Activated naive CD4-positive, alpha-beta T cell treated with anti-CD3 and anti-CD28 coated beads, Interleukin-2, amount 50 U/mL, for 72 hours (primary cell): Measurements from ENCODE around the gene ZBTB20. TPM values are rescaled to one million over a fixed set of nuclear protein-coding genes. Genes with fewer than 3 reads are reported as not detected.

Source experiments
- ATAC-seq, 2 donors: fragments of 150-1000 bp; cut with Tn5 transposase; 2 replicates each; pipeline ENCODE4 v1.10.0; 2021; ENCODE audit warnings: mild to moderate bottlenecking in 2 of 2, moderate library complexity in 2 of 2
- DNase-seq, 2 donors: peaks; one replicate each; pipeline ENCODE4 v3.0.0; 2021 to 2022; ENCODE audit warnings: low spot score in 2 of 2
- H3K27ac Mint-ChIP-seq, 2 donors: one replicate each; pipeline ENCODE4 v1.8.0; 2022; ENCODE audit warnings: mild to moderate bottlenecking in 2 of 2, mixed read lengths in 2 of 2
- H3K36me3 Mint-ChIP-seq, 2 donors: one replicate each; pipeline ENCODE4 v1.8.0; 2022; ENCODE audit warnings: mixed read lengths in 2 of 2
- H3K9me3 Mint-ChIP-seq, 2 donors: one replicate each; pipeline ENCODE4 v1.8.0; 2022; ENCODE audit warnings: mixed read lengths in 2 of 2
- total RNA-seq, 2 donors: library from RNA; stranded (reverse); gene quantifications; one replicate each; pipeline ENCODE4 v1.2.3, GENCODE V29; 2022

The ZBTB20 gene
- total RNA-seq, 2 donors from 2014 or later: 9.2 to 10.8 TPM

DNA sequence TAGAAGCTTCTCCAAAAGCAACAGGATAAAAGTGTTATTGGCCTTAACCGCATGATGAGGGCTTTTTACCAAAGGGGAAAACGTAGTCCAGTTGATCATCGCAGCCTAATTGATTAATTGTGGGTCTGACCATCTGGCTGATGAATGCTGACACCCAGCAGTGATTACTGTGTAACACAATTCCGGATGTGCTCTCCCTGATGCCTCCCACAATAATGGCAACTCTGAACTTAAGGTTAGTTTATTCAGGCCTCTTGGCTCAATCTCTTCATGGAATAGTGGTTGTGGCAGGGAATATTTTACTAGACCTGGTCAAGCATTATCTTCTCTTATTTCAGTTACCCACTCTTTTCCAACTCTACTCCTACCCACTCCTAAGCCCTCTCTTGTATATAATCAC, 520.3 kb downstream of the ZBTB20 start:
- DNase-seq (no peak), ATAC-seq (no peak)
- Mint-ChIP-seq H3K9me3 (no peaks in the 10 kb centered on the region), H3K36me3 (peaks cover 9% of the 10 kb centered on the region in 2 donors), H3K27ac (no peak overlapping the region)

DNA sequence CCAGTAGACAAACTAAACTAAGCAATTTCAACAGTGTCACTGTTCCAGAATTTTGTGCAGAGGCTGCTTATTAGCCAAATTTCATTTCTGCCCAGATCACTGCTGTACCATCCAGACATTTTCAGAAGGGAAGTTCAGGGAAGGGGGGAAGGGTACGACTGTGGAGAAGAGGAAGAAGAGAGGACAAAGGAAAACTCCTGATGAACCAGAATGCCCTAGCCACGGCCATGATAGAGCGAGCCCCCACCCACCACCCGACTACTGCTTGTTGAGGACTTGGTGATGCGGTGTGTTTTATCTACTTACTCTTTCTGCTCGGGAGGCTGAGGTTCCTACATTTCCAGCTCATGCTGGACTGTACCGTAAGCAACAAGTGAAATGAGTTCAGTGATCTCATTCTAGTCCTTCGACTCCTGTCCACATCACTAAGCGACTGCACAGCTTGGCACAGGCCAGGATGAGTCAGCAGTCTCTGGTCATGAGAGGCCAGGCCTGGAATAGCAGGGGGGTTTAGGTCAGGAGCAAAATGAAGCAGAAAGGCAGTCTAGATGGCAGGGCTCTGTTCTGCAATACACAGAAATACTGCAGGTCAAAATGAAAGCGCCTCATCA, 522.4 kb downstream of the ZBTB20 start:
- ATAC-seq (peak in 1 of 2 donors; percentile 56), DNase-seq (no peak)
- Mint-ChIP-seq H3K9me3 (no peaks in the 10 kb centered on the region), H3K36me3 (peaks cover 9% of the 10 kb centered on the region in 2 donors), H3K27ac (peak overlapping the region in 1 of 2 donors; percentile 72)

DNA sequence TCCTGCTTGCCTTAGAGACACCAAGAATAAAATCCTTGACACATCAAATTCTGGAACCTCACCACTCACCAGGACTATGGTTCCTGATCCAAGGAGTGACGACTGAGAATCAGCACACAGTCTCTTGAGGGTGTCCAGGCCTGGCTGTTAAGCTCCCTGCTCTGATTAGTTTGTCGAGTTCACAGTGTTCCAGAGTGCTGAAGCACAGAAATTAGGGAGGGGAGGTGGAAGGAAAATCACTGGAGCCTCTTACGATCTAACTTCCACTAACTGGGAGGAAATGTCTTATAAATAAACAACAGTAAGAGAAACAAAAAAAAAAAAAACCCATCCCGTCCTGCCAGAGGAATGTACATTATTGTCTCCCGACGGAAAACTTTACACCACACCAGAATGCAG, 523.0 kb downstream of the ZBTB20 start:
- ATAC-seq: no peak
- no peaks in the 10 kb centered on the region for H3K9me3 Mint-ChIP-seq
- DNase-seq: no peak
- peak overlapping the region; percentile 23 to 72 for H3K27ac Mint-ChIP-seq
- peaks cover 9% of the 10 kb centered on the region in 2 donors for H3K36me3 Mint-ChIP-seq

DNA sequence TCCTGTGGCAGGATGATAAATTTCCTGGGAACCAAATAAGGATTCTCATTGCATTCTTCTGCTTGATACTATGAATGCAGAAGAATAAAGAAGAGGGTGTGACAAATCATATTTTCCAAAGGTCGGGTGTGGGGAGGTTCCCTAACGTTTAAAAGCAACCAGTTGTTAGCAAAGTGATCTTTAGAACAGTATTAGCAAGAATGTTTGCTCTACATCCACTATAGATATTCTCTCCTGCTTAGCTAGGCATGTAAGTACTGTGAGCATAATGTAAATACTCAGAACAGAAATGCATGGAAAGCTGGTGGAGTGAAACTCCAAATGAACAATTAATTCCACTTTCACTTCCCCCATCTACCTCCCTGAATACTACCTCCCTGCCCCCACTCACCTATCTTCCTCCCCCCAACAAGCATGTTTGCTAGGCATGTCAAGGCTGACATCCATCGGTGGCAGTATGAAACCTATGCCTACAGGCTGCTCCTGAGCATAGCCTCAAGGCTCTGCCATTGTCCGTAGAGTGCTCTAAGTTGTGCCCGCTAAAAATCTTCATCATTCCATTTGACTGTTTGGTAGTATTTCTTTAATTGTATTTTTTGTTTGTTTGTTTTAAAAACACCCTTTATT, 523.6 kb downstream of the ZBTB20 start:
- no peaks in the 10 kb centered on the region for H3K9me3 Mint-ChIP-seq
- DNase-seq (no peak), ATAC-seq (peak in 1 of 2 donors; percentile 67)
- peaks cover 9% of the 10 kb centered on the region in 2 donors for H3K36me3 Mint-ChIP-seq
- peak overlapping the region; percentile 23 to 72 for H3K27ac Mint-ChIP-seq

GRCh38 chr3:114622001-114622400, 525.1 kb downstream of the ZBTB20 start:
- peaks cover 9% of the 10 kb centered on the region in 2 donors for H3K36me3 Mint-ChIP-seq

GRCh38 chr3:114619771-114620170, 527.3 kb downstream of the ZBTB20 start:
- Mint-ChIP-seq H3K27ac (no peak overlapping the region), H3K9me3 (no peaks in the 10 kb centered on the region), H3K36me3 (peaks cover 9% of the 10 kb centered on the region in 2 donors)
- no peak for ATAC-seq
- no peak for DNase-seq

More at GRCh38 chr3:114622001-114622400, 525.1 kb downstream of the ZBTB20 start:
- DNase-seq (no peak), ATAC-seq (no peak)
- no peaks in the 10 kb centered on the region for H3K9me3 Mint-ChIP-seq
- H3K27ac Mint-ChIP-seq: no peak overlapping the region

DNA sequence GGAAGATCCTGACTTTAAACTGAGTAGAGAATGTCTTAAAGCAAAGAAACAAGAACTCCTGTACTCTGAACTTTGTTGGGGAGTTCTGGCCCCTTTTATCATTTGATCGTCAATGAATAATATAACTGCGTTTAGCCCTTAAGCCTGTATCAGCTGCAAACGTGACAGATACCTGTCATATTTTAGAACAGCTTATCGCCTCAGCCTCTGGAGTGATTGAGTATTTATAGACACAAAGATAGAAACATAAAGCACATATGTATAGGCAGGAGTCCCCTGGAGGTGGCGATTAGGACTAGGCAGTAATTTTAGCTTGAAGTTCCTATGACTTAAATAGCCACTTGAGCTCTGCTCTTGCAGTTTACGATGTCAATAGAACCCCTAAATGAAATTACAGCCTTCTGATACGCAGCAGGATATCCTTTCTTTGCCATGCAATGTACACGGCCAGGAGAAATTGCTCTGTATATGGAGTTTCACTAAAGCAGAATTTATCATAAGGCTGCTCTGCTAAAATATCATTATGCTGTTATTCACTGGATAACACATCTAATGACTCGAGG, 531.5 kb downstream of the ZBTB20 start:
- peaks cover 4 to 5% of the 10 kb centered on the region in 2 donors for H3K9me3 Mint-ChIP-seq
- no peak overlapping the region for H3K27ac Mint-ChIP-seq
- H3K36me3 Mint-ChIP-seq: no peaks in the 10 kb centered on the region
- DNase-seq (no peak), ATAC-seq (no peak)

DNA sequence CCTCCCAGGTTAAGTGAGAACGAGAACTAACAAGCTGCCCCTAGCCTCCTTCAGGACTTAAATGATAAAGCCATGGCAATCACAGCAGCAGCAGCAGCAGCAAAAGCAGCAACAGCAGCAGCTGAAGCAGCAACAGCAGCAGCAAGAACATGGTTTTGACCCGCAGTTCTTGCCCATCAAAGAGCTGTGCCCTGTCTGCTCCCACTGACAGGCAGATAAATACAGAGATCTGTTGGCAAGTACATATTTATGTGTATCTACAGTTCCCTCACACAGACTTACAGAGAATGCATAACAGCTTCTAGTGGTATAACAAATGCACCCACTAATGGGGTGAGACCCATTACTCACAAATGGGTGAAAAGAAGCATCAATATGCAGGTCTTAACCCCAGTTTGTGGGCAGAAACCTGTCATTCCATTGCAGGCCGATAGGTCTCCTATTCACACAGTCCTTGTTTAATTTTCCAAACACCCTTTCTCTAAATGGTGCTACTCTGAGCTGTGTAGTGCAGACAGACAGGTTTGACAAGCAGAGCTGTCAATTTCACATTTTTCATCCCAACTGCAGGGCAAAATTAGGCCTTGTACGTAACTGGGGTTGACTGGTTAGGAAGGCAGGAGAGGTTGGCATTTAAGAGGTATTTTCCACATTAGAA, 537.0 kb downstream of the ZBTB20 start:
- Mint-ChIP-seq H3K27ac (no peak overlapping the region), H3K9me3 (peaks cover 4 to 9% of the 10 kb centered on the region in 2 donors), H3K36me3 (no peaks in the 10 kb centered on the region)
- ATAC-seq: no peak
- no peak for DNase-seq

GRCh38 chr3:114608293-114608692, 538.8 kb downstream of the ZBTB20 start:
- no peaks in the 10 kb centered on the region for H3K36me3 Mint-ChIP-seq
- no peak for ATAC-seq

GRCh38 chr3:114606336-114606735, 540.8 kb downstream of the ZBTB20 start:
- no peaks in the 10 kb centered on the region for H3K36me3 Mint-ChIP-seq
- ATAC-seq (no peak), DNase-seq (no peak)
- H3K27ac Mint-ChIP-seq: no peak overlapping the region
- peaks cover 0 to 4% of the 10 kb centered on the region in 2 donors for H3K9me3 Mint-ChIP-seq

More at GRCh38 chr3:114608293-114608692, 538.8 kb downstream of the ZBTB20 start:
- DNase-seq: no peak
- Mint-ChIP-seq H3K27ac (no peak overlapping the region), H3K9me3 (peaks cover 4 to 9% of the 10 kb centered on the region in 2 donors)

- Mint-ChIP-seq H3K27ac (no peak overlapping the region), H3K36me3 (no peaks in the 10 kb centered on the region), H3K9me3 (no peaks in the 10 kb centered on the region)
- ATAC-seq (no peak), DNase-seq (no peak)
Measured at GRCh38 chr3:114600571-114600970, 546.5 kb downstream of the ZBTB20 start.

DNA sequence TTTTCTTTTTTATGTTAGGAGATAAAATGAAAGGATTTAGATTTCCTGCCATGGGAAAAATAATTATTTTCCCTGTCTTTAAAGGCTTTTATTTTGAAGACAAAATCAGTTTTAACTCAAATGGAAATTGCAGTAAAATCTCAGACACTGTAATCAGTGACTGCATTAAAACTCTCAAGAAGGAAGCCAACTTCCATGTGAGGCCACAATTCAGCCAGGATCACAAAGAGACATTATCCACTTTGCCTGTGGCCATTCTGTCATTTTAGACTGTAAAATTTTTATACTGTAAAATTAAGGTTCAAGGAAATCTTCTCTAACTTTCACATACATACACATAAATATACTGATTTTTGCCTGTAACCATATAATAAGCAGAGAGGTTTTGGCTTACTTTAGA, 549.2 kb downstream of the ZBTB20 start:
- H3K36me3 Mint-ChIP-seq: no peaks in the 10 kb centered on the region
- no peak for DNase-seq
- no peak overlapping the region for H3K27ac Mint-ChIP-seq
- ATAC-seq: no peak
- H3K9me3 Mint-ChIP-seq: peaks cover 0 to 3% of the 10 kb centered on the region in 2 donors

- Mint-ChIP-seq H3K36me3 (no peaks in the 10 kb centered on the region), H3K9me3 (peaks cover 0 to 3% of the 10 kb centered on the region in 2 donors), H3K27ac (no peak overlapping the region)
- no peak for ATAC-seq
- no peak for DNase-seq
Measured at GRCh38 chr3:114597012-114597411, 550.1 kb downstream of the ZBTB20 start.

- Mint-ChIP-seq H3K27ac (no peak overlapping the region), H3K9me3 (peaks cover 0 to 3% of the 10 kb centered on the region in 2 donors), H3K36me3 (no peaks in the 10 kb centered on the region)
- no peak for DNase-seq
- no peak for ATAC-seq
Measured at GRCh38 chr3:114596147-114596546, 550.9 kb downstream of the ZBTB20 start.

GRCh38 chr3:114595522-114596028, 551.5 kb downstream of the ZBTB20 start:
- peaks cover 0 to 3% of the 10 kb centered on the region in 2 donors for H3K9me3 Mint-ChIP-seq
- H3K27ac Mint-ChIP-seq: no peak overlapping the region
- DNase-seq: no peak
- H3K36me3 Mint-ChIP-seq: no peaks in the 10 kb centered on the region
- no peak for ATAC-seq

DNA sequence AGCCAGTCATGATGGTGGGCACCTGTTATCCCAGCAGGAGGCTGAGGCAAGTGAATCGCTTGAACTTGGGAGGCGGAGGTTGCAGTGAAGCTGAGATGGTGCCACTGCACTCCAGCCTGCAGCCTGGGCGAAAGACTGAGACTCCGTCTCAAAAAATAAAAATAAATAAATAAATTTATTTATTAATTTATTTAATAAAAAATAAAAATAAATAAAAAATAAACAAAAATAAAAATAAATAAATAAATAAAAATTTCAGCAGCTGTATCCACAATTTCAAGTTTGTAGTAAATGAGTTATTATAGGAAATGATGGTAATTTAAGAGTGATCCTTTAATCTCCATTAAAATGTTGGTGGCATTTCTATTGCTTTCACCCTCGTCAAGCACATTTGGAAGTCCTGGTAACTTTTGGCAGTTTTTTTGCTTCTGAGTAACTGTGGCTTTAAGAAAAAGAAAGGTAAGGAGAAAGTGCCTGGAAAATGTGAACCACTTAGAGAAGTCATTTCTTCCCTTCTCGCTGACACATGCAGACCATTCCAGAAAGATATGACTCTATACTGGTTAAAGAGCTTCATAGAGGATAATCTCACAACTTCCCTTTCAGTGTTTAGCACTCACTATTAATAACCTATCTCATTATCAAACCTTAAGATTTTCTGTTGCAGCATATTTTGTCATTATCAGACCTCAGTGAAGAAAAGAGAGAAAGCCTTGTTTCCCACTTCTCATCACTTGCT, 556.6 kb downstream of the ZBTB20 start:
- H3K36me3 Mint-ChIP-seq: no peaks in the 10 kb centered on the region
- peaks cover 0 to 3% of the 10 kb centered on the region in 2 donors for H3K9me3 Mint-ChIP-seq
- DNase-seq: no peak
- H3K27ac Mint-ChIP-seq: no peak overlapping the region
- peak; percentile 81 to 87 for ATAC-seq
